Activated naive CD8-positive, alpha-beta T cell treated with anti-CD3 and anti-CD28 coated beads, Interleukin-2, amount 50 U/mL, for 24 hours (primary cell): ENCODE data around the gene CPTP.

Experiments
- ATAC-seq: fragments of 150-1000 bp; cut with Tn5 transposase; one replicate; pipeline ENCODE4 v1.10.0; 2021
- DNase-seq: peaks from one replicate; pipeline ENCODE4 v3.0.0; 2021
- H3K27ac Mint-ChIP-seq: one replicate; pipeline ENCODE4 v1.8.0; 2021; ENCODE audit warnings: mild to moderate bottlenecking, mixed read lengths
- H3K27me3 Mint-ChIP-seq: one replicate; pipeline ENCODE4 v1.8.0; 2021; ENCODE audit warnings: mixed read lengths
- H3K36me3 Mint-ChIP-seq: one replicate; pipeline ENCODE4 v1.8.0; 2021; ENCODE audit warnings: low read depth, mixed read lengths
- H3K4me1 Mint-ChIP-seq: one replicate; pipeline ENCODE4 v1.8.0; 2021; ENCODE audit warnings: mixed read lengths
- H3K4me3 Mint-ChIP-seq: one replicate; pipeline ENCODE4 v1.8.0; 2021; ENCODE audit warnings: mild to moderate bottlenecking, moderate library complexity, mixed read lengths
- H3K9me3 Mint-ChIP-seq: one replicate; pipeline ENCODE4 v1.8.0; 2021; ENCODE audit warnings: mixed read lengths

The CPTP gene

DNA sequence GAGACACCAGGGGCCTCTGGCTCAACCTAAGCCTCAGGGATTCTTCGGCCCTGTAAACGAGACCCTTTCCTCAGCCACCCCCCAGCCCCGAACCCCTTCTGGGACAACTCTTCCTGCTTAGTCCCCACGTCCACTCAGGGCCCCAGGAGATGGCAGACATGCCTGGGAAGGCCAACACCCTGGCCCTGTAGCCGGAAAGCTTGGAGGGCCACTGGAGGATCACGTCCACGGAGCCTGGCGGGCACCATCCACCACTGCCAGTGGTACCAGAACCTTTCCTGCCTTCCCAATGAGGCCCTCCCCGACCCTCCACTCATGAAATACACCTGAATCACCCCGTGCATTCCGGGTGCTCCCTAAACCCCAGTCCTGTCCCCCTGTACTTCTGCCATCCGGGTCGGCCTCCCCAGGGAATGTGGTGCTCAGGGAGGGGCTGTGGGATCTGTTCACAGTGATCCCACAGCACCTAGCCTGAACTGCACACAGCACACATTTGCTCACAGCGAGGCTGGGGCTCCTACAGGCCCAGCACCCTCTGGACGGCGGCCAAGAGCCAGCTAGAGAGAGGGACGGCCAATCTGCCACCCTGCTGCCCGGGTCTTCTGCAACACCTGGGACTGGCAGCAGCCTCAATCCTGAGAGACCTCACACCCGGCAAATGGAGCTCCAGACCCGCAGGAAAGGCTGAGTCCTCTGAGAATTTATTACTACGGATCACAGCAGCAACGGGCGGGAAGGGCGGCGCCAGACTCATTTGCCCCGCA is 48.6 kb downstream of the CPTP start:
- ATAC-seq (no peak), DNase-seq (no peak)
- peaks cover 36% of the 10 kb centered on the region for H3K4me1 Mint-ChIP-seq
- peak overlapping the region; percentile 85 for H3K4me3 Mint-ChIP-seq
- H3K27ac Mint-ChIP-seq, result peak overlapping the region; percentile 64
- peaks cover 2% of the 10 kb centered on the region for H3K36me3 Mint-ChIP-seq
- no peaks in the 10 kb centered on the region for H3K9me3 Mint-ChIP-seq
- H3K27me3 Mint-ChIP-seq, result no peaks in the 10 kb centered on the region

DNA sequence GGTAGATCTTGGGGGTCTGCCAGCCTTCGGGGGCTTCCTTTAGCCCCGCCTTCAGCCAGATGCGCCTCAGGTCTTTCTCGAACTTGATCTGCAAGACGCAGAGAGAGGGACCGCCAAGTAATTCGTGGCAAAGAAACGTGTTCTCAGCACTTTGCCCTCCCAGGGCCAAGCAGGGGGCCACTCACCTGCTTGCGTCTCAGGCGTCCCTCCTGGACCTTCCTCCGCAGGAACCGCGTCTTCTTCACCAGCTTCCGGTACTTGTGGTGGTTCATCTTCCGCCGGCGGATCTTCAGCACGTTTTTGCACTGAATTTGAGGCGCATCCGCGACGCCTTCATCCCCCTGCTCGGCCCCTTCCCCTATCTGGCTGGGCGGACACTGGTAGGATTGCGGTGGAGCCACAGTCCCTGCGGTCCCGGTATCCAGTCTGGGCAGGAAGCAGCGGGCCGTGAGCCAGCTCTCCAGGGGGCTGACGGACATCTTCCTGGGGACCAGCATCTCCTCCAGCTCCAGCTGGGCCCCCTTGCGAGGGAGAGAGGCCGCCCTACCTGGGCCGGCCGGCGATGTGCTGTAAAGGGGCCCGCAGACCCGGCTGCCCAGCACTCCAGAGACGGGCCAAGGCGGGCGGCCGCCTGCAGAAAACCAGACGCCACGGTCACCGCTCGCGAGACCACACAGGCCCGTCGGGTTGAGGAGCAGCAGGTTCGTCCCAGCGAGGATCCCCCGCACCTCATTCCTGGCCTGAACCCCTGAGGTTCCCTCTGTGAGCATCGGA is 49.4 kb downstream of the CPTP start:
- Mint-ChIP-seq H3K36me3 (peaks cover 2% of the 10 kb centered on the region), H3K4me3 (peak overlapping the region; percentile 85), H3K27me3 (no peaks in the 10 kb centered on the region)

DNA sequence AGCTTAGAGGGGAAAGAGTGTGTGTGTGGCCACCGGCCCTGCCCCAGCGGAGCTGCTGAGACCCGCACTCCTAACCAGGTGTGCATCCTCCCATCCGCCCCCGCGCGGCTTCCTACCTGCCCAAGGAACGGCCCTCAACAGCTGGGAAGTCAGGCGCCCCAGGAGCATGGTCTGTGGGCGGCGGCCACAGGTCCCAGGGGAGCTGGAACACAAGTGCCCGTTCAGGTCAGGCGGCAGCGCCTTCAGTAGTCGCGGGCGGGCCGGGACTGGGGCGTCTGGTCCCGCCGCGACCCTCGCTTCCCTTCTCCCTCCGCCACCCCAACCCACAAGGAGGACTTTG is 50.0 kb downstream of the CPTP start:
- Mint-ChIP-seq H3K27me3 (no peaks in the 10 kb centered on the region), H3K36me3 (peaks cover 2% of the 10 kb centered on the region), H3K9me3 (no peaks in the 10 kb centered on the region), H3K4me1 (peaks cover 36% of the 10 kb centered on the region), H3K4me3 (peak overlapping the region; percentile 85), H3K27ac (peak overlapping the region; percentile 90)
- ATAC-seq (no peak), DNase-seq (peak; percentile 23)

More for the DNA sequence above, 49.4 kb downstream of the CPTP start:
- H3K4me1 Mint-ChIP-seq, result peaks cover 36% of the 10 kb centered on the region
- ATAC-seq (no peak), DNase-seq (no peak)
- H3K9me3 Mint-ChIP-seq, result no peaks in the 10 kb centered on the region
- peak overlapping the region; percentile 90 for H3K27ac Mint-ChIP-seq

- Mint-ChIP-seq H3K27me3 (no peaks in the 10 kb centered on the region), H3K27ac (peak within 1 kb of the TSS; percentile 90), H3K36me3 (peaks cover 2% of the 10 kb centered on the region), H3K4me3 (peak within 1 kb of the TSS; percentile 85), H3K4me1 (peaks cover 34% of the 10 kb centered on the region), H3K9me3 (no peaks in the 10 kb centered on the region)
- DNase-seq, result peak; percentile 95
- ATAC-seq, result peak; percentile 97
These were observed 50.5 kb downstream of the CPTP start, which contains the start of gene AURKAIP1 for GRCh38 chr1:1374929-1375662. Gene AURKAIP1, minus strand, starts transcription at chr1:1375207. Its CDS starts 451 bp downstream, at chr1:1374756.

DNA sequence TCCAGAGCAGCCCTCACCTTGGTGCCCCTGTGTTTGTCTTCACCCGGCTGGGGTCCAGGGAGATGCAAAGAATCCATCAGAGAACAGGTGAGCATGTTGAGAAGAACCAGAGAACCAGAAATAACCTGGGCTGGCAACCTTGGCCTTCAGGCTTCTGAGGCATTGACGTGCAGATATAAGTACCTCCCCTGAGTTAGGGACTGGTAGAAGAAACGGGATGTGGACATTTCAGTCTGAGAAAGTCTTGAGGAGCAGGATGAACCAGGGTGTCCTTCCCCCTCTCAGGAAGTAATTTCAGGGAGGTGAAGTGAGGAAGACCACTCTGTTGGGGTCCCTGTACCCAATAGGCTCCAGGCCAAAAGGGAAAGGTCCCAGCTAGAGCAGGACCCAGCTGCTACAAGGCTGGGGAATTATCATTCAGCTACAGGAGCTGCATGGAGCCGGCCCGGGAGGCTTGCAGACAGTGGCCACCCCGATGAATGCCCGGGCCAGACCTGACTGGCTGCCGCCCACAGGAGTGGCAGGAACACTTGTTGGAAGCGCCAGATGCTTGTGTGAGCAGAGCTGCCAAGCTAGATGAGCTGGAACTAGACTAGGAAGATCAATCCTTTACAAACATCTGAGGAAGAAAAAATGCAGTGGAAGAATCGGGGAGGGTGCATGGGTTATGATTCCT is 52.1 kb downstream of the CPTP start:
- Mint-ChIP-seq H3K36me3 (peaks cover 2% of the 10 kb centered on the region), H3K27ac (no peak overlapping the region), H3K27me3 (no peaks in the 10 kb centered on the region), H3K9me3 (no peaks in the 10 kb centered on the region), H3K4me1 (peaks cover 26% of the 10 kb centered on the region), H3K4me3 (peak overlapping the region; percentile 85)
- ATAC-seq (no peak), DNase-seq (no peak)

DNA sequence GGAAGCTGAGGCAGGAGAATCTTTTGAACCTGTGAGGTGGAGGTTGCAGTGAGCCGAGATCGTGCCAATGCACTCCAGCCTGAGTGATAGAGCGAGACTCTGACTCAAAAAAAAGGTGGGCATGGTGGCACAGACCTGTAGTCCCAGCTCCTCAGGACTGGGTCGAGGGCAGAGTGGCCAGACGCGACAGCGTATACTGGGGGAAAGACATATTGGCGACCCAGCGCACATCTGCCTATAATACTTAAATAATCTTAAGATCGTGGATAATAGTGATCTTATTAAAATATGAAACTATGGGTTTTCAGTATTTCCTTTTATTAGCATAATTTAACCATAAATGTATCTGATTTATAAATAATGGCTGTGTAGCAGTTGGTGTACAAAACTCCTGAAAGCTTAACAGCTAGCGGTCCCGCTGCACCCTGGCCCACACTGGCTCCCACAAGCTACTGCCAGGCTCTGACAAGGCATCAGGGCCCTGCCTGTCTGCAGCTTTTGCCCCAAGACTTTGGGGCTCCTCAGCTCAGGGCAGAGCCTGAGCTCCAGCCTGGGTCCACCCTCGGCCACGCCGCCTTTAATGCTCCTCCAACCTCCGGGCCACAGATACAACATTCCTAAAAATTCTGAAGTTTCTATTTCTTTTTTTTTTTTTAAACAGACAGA is 53.1 kb downstream of the CPTP start:
- no peak overlapping the region for H3K27ac Mint-ChIP-seq
- peaks cover 20% of the 10 kb centered on the region for H3K4me1 Mint-ChIP-seq
- ATAC-seq, result no peak
- H3K36me3 Mint-ChIP-seq, result peaks cover 2% of the 10 kb centered on the region
- no peak overlapping the region for H3K4me3 Mint-ChIP-seq
- no peaks in the 10 kb centered on the region for H3K9me3 Mint-ChIP-seq
- no peaks in the 10 kb centered on the region for H3K27me3 Mint-ChIP-seq
- DNase-seq, result no peak
